EH (cell line): Measurements from ENCODE around the gene TSR3.

Experiments used
- DNase-seq: peaks from one replicate; pipeline ENCODE4 v3.0.0-alpha.2; 2015; ENCODE audit warnings: low read depth

TSR3 gene

DNA sequence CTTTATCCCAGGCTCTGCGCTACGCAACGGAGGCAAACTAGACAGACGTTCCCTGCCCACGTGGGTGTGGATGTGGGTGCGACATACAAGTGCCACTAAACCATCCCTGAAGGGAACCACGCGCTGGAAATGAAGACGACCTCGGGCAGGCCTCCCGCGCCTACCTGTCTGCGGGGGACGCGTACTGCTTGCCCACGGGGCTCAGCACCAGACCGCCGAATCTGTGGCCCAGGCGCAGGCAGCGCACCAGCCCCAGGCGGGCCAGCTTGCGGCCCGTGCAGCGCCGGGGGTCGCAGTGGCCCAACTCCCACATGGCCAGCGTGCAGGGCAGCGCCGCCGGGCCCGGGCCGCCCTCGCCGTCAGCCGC is 480 bp downstream of the TSR3 start:
- no peak for DNase-seq

DNA sequence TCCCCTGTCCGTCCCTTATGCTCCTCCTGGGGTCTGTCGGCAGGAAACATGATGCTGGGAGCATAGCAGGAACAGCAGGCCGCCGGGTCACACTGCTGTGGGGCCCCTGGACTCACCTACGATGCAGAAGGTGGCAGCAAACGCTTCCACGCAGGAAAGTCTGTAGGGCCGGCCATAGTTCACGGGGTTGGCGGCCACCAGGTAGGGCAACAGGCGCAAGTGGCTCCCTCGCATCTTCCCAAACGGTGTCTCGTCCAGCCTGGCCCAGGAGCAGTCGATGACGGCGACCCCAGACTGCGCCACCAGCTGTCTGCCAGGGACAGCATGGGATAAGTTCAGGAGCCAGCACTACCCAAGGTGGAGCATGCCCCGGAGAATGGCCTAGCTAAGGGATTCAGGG is 987 bp downstream of the TSR3 start:
- no peak for DNase-seq

DNA sequence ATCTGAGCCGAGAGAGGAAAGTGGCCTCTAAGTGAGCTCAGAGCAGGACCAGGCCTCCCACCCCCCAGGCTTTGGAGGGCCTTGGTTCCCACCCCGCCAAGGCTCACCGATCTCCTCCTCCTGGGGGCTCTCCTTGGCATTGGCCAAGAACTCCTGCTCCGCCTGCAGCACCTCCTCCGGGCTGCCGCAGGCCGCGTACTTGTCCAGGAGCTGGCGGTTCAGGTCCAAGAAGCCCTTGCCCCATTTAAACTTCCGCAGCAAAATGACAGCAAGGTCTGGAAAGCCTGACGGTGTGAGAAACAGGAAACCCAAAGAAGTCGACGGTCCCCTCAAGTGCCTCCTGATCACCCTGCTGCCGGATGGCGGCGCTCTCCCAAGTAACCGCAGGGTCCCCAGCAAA is 1.7 kb downstream of the TSR3 start:
- DNase-seq: no peak

DNA sequence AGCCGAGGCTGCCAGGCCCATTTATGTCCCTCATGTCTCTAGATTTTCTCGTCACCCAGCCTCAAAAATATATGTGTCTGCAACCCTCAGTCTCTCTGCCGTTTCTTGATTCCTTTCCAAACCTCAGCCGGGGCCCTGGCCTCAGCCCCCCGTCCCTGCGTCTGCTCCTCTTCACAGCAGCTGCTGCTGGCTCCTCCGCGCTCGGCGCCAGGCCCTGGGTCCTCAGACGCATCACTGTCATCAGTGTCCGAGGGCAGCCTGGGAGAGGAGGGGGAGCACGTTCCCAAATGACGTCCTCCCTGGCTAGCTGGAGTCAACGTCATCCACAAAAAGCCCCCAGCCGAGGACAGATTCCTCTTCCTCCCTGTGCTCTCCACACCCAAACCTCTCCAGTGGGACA is 2.3 kb downstream of the TSR3 start:
- no peak for DNase-seq

DNA sequence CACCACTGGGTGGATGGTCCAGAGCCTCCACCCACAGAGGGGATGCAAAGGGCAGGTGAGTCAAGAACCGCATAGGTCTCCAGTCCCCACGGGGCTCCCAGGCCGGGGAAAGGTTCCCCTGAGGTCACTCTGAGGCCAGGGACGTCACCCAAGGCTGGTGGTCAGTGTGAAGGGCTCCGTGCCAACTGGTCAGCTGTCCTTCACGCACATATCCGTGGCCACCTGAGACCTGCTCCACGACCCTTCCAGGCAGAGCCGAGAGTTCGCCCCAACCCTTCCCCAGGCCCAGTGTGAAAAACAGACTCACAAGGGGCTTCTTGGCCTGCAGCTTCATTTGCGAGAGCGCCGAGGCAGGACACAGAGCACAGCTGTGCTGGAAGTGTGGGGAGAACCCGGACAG is 2.8 kb downstream of the TSR3 start:
- no peak for DNase-seq

DNA sequence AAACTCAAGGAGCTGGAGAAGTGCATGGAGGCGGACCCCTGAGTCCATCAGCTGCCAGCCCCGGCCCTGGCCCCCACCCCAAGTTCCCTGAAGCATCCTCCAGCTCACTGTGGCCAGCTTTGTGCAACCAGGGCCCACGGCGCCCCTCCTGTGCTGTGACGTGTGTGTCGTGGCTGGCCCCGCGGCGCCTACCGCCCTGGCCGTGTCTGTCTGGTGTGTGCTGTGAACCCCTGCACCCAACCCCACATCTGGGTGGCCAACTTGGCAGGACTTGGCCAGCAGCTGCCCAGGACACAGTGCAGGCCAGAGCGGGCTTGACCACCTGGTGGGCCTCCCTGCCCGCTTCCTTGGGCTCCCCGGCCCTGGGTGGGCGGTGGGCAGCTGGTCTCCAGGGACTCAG is 3.2 kb downstream of the TSR3 start:
- no peak for DNase-seq

DNA sequence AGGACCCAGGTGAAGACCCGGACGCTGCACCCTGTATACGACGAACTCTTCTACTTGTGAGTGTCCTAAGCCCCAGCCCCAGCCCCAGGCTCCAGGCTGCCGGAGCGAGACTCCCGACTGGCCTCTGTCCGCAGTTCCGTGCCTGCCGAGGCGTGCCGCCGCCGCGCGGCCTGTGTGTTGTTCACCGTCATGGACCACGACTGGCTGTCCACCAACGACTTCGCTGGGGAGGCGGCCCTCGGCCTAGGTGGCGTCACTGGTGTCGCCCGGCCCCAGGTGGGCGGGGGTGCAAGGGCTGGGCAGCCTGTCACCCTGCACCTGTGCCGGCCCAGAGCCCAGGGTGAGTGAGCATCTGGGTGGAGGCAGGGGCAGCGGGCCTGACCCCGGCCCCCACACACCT is 3.7 kb downstream of the TSR3 start:
- no peak for DNase-seq

DNA sequence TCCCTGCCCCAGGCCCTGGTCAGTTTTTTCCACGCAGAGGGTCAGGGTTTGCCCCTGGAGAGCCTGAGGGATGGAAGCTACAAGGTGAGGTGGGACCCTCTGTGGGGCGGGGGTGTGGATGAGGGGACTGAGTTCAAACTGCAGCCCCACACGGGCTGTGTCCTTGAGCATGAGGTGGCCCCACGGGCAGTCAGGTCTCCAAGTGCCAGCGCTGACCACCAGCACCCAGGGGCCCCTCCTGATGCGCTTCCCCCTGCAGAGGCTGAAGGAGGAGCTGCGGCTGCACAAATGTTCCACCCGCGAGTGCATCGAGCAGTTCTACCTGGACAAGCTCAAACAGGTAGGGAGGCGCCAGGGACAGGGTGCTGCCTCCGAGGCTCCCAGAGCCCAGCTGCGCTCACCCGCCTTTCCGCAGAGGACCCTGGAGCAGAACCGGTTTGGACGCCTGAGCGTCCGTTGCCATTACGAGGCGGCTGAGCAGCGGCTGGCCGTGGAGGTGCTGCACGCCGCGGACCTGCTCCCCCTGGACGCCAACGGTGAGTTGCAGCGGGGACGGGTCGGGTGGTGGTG is 4.3 kb downstream of the TSR3 start:
- DNase-seq: no peak

DNA sequence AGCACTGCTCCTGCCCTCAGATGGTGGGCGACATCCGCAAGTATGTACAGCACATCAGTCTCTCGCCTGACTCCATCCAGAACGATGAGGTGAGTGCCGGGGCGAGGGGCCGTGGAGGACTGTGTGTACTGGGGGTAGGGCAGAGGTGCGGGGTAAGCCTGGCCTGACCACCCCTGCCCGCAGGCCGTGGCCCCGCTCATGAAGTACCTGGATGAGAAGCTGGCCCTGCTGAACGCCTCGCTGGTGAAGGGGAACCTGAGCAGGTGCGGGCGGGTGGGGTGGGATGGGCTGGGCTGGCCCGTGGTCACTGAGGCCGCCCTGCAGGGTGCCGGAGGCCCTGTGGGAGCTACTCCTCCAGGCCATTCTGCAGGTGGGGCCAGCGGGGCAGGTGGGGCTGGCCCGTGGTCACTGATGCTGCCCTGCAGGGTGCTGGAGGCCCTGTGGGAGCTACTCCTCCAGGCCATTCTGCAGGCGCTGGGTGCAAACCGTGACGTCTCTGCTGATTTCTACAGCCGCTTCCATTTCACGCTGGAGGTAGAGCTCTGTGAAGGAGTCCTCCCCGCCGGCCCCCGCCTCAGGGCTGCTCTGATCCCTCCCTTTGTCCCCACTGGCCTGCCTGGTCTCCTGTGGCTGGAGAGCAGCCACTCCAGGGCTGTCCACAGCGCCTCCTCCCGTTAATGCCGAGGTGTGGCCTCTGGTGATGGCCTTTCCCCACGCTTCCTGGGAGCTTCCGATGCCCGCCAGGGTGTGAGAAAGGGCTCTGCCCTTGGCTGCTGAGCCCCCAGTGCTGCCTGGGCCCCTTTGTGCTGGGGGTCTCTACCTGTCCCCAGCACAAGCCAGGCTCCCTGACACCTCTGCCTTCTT is 5.0 kb downstream of the TSR3 start:
- DNase-seq: no peak

DNA sequence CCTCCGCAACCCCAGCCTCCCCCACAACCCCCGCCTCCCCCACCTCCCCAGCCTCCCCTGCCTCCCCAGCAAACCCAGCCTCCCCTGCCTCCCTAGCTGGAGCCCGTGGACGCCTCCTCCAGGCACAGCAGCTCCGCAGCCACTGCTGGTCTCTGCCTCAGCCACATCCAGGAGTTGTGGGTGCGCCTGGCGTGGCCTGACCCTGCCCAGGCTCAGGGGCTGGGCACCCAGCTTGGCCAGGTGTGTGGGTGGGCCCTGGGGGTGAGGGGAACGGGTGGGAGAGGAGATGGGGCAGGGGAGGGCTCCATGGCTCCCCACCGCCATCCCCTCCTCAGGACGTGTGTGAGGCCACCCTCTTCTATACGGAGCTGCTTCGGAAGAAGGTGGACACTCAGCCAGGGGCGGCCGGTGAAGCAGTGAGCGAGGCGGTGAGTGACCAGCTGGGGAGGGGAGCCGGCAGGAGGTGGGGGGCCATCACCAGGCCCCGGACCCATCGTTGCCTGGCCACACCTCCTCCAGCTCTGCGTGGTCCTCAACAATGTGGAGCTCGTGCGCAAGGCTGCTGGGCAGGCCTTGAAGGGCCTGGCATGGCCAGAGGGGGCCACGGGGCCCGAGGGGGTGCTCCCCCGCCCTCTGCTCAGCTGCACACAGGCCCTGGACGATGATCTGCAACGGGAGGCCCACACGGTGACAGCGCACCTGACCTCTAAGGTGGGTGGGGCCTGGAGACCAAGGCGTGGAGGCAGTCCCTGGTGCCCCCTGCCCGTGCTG is 5.8 kb downstream of the TSR3 start:
- DNase-seq: no peak

DNA sequence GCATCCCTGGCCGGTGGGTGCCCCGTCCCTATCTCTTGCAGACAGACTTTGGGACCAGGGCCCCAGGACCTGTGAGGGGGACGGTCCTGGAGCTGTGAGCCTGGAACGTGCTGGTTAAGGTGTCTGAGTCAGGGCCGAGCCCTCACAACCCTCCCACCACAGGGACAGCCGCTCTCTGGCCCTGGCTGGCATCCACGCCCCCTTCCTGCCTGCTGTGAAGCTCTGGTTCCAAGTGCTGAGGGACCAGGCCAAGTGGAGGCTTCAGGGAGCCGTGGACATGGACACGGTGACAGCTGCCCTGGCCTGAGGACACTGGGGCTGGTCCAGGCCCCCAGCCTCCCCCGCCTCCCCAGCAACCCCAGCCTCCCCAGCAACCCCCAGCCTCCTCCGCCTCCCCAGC is 6.6 kb downstream of the TSR3 start:
- peak; percentile 17 for DNase-seq

DNA sequence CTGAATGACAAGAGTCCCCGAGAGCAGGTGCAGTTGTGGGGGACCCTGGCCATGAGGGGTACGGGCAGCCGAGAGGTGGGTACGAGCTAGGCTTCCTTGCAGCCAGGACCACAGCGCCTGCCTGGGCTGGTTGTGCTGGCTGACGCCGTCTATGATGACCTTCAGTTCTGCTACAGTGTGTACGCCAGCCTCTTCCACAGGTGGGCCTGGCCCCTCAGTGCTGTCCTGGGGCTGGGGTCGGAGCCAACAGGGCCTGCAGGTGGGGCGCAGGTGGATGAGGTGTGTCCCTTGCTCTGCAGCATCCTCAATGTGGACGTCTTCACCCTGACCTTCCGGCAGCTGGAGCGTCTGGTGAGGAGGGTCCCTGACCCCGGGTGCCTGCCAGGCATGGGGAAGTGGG is 7.2 kb downstream of the TSR3 start:
- DNase-seq: no peak

DNA sequence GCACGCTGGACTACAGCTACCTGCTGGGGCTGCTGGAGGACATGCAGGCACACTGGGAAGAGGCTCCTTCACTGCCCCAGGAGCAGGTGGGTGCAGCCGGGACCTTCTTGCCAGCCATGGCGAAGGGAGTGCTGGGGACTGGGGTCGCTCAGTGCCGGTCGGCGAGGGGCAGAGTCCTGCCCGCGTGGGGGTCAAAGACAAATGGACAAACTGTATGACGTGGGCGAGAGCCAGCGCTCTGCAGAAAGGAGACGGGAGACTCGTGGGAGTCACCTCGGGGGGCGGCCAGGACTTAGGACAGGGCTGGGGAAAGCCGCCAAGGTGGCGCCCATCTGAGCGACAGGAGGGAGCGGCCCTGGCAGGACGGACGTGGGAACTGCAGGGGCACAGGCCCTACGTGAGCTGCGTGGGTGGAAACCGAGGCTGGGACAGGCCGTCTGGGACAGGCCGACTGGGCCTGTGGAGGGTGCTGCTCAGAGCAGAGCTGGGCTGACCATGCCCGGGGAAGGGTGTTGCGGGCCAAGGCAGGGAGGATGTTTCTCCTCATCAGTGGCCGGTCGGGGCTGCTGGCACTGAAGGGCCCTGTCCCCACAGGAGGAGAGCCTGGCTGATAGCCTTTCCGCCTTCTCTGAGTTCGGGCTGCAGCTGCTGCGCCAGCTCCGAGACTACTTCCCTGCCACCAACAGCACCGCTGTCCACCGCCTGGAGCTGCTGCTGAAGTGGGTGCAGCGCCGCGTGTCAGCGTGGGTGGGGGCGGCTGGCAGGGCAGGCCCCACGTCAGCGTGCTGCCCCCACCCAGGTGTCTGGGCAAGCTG is 8.0 kb downstream of the TSR3 start:
- DNase-seq: no peak

DNA sequence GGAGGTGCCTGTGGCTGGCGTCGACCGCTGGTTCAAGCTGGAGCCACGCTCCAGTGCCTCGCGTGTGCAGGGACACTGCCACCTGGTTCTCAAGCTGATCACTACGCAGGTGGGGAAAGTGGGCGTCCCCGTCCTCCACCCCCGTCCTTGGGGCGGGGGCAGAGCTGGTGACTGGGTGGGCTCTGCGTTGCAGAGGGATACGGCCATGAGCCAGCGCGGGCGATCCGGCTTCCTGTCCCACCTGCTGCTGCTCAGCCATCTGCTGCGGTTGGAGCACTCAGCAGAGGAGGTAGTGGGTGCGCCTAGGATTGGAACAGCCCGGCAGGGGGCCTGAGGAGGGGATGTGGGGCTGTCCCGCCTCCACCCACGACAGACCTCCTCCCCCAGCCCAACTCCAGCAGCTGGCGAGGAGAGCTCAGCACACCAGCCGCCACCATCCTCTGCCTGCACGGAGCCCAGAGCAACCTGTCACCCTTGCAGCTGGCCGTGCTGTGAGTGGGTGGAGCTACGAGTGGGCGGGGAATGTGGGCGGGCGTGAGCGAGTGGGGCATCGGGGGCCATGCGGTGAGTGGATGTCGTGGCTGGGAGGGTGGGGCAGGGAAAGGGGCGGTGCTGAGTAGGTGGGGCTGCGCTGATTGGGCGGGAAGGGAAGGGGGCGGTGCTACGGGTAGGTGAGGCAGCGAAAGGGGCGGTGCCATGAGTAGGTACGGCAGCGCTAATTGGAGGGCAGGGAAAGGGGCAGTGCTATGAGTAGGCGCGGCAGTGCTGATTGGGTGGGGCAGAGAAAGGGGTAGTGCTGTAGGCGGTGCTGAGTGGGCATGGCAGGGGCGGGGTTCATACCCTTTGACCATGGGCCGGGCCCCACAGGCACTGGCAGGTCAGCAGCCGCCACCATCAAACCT is 8.9 kb downstream of the TSR3 start:
- DNase-seq: peak; percentile 93

DNA sequence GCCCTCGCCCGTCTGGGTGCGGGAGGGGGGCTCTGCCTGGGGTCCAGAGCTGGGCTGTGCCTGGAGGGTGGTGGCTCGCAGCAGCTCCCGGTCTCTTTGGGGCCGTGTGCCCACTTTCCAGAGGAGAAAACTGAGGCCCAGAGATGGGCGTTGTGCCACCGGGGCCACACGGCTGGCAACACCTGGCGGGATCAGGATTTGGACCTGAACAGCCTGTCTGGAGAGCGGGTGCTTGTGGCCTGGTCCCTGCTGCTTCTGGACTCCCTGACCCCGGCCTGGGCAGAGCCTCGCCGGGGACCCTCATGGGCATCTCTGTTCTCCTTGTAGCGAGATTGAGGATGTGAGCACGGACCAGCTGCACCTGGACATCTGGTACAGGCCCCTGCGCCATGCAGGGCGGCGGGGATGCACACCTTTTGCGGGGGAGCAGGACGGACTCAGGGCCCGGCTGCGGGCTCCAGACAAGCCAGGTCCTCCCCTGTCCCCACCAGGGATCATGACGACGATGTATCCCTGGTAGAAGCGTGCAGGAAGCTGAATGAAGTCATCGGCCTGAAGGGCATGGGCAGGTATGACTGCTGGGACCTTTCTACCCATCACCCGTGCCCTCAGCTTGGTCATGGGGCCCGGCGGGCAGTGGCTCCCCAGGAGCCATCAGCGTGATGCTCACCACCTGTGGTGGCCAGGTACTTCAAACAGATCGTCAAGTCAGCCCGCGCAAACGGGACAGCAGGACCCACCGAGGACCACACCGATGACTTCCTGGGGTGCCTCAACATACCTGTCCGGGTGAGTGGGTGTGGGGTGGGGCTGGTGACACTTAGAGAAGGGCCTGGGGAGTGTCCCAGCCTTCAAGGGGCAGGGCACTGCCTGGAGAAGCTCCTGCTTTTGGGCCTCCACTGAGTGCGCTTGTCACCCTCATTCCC is 9.9 kb downstream of the TSR3 start:
- DNase-seq: no peak

DNA sequence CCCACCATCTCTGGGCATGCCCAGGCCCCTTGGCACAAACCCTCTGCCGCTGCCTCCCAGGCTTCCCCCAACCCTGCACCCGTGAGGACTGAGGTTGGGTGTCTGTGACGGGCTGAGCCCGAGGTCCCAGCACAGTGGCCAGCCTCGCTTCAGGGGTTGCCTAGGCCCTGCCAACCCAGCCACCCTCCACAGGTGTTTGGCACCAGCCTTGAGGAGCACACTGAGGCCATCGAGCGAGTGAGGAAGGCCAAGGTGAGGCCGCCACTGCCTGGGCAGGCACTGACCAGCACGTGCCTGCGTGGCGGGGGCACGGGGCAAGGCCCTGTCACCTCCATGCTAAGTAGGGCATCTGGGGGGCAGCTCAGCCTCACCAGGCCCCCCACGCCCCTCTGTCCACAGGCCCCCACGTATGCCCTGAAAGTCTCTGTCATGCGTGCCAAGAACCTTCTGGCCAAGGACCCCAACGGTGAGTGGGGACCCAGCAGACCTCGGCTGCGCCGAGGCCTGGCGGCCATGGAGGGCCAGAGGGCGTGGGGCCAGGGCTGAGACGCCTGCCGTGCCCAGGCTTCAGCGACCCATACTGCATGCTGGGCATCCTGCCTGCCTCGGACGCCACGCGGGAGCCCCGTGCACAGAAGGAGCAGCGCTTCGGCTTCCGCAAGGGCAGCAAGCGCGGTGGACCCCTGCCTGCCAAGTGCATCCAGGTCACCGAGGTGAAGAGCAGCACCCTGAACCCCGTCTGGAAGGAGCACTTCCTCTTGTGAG is 10.8 kb downstream of the TSR3 start:
- no peak for DNase-seq

DNA sequence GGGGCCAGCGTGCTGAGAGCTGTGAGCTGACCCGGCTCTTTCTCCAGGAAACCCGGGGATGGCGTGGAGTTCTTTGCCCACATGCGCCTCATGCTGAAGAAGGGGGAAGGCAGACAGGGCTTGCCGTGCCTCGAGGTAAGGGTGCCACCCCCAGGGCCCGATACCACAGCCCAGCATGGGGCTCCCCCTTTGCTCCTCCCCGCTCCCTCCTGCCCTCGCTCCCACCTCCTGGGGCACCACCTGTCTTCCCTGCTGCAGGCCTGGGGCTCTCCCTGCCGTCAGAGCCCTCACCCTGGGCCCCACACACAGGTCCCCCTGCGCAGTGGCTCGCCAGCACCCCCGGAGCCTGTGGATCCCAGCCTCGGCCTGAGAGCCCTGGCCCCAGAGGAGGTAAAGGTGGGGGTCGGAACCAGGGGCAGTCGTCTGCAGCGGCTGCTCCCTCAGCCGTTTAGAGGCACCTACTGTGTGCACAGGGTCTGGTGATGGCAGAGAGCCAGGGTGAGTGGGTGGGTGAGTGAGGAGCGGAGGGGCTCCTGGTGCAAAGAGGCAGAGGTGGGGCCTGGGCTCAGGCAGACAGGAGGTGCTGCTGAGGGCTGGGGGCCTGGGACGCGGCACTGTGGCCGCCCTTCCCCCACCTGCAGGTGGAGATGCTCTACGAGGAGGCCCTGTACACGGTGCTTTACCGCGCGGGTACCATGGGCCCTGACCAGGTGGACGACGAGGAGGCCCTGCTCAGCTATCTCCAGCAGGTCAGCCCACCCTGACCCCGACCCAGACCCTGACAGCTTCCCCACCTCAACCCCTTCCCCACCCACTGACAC is 12.6 kb downstream of the TSR3 start:
- no peak for DNase-seq

DNA sequence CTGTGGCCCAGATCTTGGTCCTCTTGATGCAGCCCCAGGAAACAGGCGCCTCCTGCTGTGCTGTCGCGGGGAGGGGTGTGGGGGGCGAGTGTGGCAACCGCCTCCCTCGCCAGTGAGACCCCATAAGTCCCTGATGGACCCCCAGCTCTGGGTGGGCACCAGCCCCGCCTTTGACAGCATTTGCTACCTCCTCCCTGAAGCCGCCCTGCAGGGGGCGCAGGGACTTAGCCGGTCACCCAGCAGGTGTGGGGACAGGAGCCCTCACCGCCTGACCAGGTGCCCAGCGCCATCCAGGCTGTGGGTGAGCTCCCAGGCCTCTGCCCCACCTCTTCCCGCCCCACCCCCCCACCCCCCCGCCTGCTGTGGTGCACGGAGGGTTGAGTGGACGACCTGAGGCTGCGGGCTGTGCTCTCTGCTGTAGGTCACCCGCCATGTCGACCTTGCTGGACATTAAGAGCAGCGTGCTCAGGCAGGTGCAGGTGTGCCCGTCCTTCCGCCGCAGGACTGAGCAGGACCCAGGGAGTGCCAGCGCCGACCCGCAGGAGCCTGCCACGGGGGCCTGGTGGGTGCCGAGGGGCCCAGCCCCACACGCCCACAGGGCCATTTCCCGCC is 13.5 kb downstream of the TSR3 start:
- peak; percentile 22 for DNase-seq
